Prostate gland (tissue), 2 donors: ENCODE measurements around the gene NFYC. TPM values are rescaled to one million over a fixed set of nuclear protein-coding genes. Genes with fewer than 3 reads are reported as not detected.

Experiments used
- DNase-seq: peaks from one replicate; pipeline ENCODE4 v3.0.0-alpha.2; 2019; ENCODE audit warnings: low spot score
- H3K27ac ChIP-seq, 2 donors: fragments of 200-600 bp; sonication (generic); 2 replicates each; pipeline ENCODE4 v1.5.1; 2017 to 2019
- H3K27me3 ChIP-seq: fragments of 200-600 bp; sonication (generic); replicated peaks from 2 replicates; pipeline ENCODE4 v1.5.1; 2019; ENCODE audit not compliant: insufficient read depth
- H3K36me3 ChIP-seq, 2 donors: fragments of 200-600 bp; sonication (generic); 1 replicate in 1 of 2; 2 replicates in 1 of 2; pipeline versions ENCODE4 v1.5.1 to v1.8.1; 2017 to 2019
- H3K4me1 ChIP-seq: fragments of 200-600 bp; sonication (generic); replicated peaks from 2 replicates; pipeline ENCODE4 v1.5.1; 2019
- H3K4me3 ChIP-seq, 2 donors: fragments of 200-600 bp; sonication (generic); 2 replicates each; pipeline ENCODE4 v1.5.1; 2017 to 2019
- H3K9me3 ChIP-seq: fragments of 200-600 bp; sonication (generic); 2 replicates; pipeline ENCODE4 v1.5.1; 2017
- CTCF ChIP-seq, 4 experiments: fragments of 200-600 bp in 2 of 4; fragments of 450-650 bp in 2 of 4; sonication (generic) in 2 of 4; IDR thresholded peaks; 1 replicate in 3 of 4; 2 replicates in 1 of 4; pipeline ENCODE4 v1.5.1; 2016 to 2019; ENCODE audit warnings: antibody characterized with exemption in 4 of 4, mild to moderate bottlenecking in 2 of 4, moderate library complexity in 2 of 4
- POLR2A ChIP-seq: fragments of 450-650 bp; IDR thresholded peaks from one replicate; pipeline ENCODE4 v1.6.1; 2016; ENCODE audit warnings: antibody characterized with exemption, mild to moderate bottlenecking
- POLR2AphosphoS5 ChIP-seq: sonication (generic); formaldehyde crosslinking; IDR thresholded peaks from one replicate; pipeline ENCODE4 v1.6.1; 2017; ENCODE audit warnings: antibody characterized with exemption
- whole genome bisulfite sequencing: methylation state at CpG from one replicate; pipeline ENCODE4 v1.1.5; 2018; 5-methylcytosine and 5-hydroxymethylcytosine counted together
- intact Hi-C: fragments of 100-400 bp; cut with DNase I; formaldehyde crosslinking; loops from one replicate; pipeline ENCODE4 v1.14.2; 2022
- total RNA-seq, 2 donors: library from RNA; depleted of rRNA; stranded (reverse); fragments of >200 nt; gene quantifications; one replicate each; pipeline ENCODE4 v1.1.0, GENCODE V29; 2016

Gene NFYC
- total RNA-seq, 2 donors from 2014 or later, result 54.9 to 93.8 TPM

DNA sequence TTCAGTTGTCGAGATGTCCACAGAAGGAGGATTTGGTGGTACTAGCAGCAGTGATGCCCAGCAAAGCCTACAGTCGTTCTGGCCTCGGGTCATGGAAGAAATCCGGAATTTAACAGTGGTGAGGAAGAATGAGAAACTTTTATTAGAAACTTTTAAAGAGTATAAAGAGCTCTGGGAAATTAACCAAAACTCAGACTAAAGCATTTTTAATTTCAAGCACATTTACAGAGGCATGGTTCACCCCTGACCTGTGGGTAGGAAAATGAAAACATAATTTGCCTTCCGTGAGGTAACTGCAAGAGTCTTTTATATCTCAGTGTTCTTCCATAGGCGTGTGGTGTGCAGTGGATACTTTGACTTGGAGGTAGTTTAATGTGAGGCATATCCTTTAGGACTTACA, 47.3 kb downstream of the NFYC start:
- Histone ChIP-seq H3K27me3 (no peaks in the 10 kb centered on the region), H3K4me1 (peaks cover 3% of the 10 kb centered on the region), H3K4me3 (no peak overlapping the region), H3K36me3 (no peaks in the 10 kb centered on the region), H3K27ac (no peak overlapping the region), H3K9me3 (no peaks in the 10 kb centered on the region)
- TF ChIP-seq POLR2A (no peak), CTCF (IDR thresholded peaks at IDR 0.05) (no peak), POLR2AphosphoS5 (no peak)
- intact Hi-C loops, result no loop called here
- no peak for DNase-seq
- 44% methylated on average over 6 of the region's 6 CpGs for WGBS

DNA sequence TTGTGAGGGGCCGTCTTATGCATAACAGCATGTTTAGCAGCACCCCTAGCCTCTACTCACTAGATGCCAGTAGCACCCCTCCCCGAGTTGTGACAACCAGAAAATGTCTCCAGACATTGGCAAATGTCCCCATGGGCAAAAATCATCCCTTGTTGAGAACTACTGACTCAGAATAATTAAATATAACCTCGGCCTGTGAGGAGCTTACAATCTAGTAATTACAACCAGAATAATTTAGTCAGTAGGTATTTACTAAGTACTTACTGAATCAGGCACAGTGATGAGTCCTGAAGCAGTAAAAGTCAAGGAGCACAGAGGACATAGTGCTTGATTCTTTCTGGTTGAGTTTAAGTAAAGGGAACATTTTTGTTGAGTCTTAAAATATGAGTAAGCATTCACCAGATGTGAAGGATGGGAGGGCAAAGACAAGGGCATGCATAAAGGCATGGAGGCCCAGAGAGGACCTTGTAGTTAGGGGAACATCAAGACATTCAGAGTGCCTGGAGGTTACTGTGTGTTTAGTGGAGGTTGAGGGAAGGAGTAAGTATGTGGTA, 48.0 kb downstream of the NFYC start:
- Histone ChIP-seq H3K27me3 (no peaks in the 10 kb centered on the region), H3K4me1 (peaks cover 3% of the 10 kb centered on the region), H3K9me3 (no peaks in the 10 kb centered on the region), H3K36me3 (no peaks in the 10 kb centered on the region), H3K4me3 (no peak overlapping the region), H3K27ac (no peak overlapping the region)
- 86% methylated on average over 3 of the region's 3 CpGs for WGBS
- intact Hi-C loops, result no loop called here
- no peak for TF ChIP-seq POLR2A
- no peak for TF ChIP-seq POLR2AphosphoS5
- no peak for TF ChIP-seq CTCF (IDR thresholded peaks at IDR 0.05)
- DNase-seq, result no peak

DNA sequence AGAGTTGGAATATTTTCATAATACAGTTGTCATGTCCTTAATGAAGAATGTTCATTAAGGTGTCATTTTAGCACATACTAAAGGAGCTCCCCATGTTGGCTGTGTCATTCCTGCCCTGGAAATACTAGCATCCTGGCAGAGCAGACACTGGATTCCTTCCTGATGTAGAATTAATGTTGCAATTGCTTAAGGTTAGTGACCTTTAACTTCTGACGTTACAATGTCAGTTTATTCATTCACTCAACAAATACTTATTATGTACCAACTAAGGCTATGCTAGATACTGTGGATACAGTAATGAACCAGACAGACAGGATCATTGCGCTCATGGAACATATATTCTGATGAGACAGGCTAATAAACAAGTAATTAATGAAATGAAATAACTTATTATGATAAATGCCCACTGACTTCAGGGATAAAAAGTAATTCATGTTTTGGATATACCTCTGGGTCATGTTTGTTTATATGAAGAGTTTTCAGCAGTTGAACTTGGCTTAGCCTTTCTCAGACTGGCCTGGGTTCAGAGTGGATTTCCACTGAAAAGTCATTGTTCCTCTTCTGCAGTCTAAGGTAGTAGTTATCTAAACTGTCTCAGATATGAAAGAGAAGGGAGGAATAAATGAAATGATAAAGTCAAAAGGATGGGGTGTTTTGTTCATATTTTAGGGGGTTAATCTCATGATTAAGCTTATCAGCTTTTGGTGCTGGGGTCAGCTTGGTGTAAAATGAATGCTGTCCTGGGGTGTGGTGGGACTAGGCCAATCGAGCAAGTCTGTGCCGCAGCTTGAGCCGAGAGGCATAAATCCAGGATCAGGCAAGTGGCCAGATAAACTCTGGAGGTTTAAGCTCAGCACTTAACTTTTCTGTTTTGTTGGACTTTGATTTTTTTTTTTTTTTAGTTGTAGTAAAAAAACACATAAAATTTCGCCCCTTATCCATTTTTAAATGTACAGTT, 48.8 kb downstream of the NFYC start:
- no peak overlapping the region for H3K27ac ChIP-seq
- TF ChIP-seq POLR2AphosphoS5 (no peak), CTCF (IDR thresholded peaks at IDR 0.05) (no peak), POLR2A (no peak)
- no peaks in the 10 kb centered on the region for H3K9me3 ChIP-seq
- DNase-seq, result no peak
- 36% methylated on average over 6 of the region's 6 CpGs for WGBS
- H3K27me3 ChIP-seq, result no peaks in the 10 kb centered on the region
- intact Hi-C loops, result no loop called here
- H3K4me1 ChIP-seq, result peaks cover 3% of the 10 kb centered on the region
- H3K36me3 ChIP-seq, result no peaks in the 10 kb centered on the region
- no peak overlapping the region for H3K4me3 ChIP-seq

GRCh38 chr1:40740997-40741736, 49.7 kb downstream of the NFYC start:
- H3K4me1 ChIP-seq, result peaks cover under 1% of the 10 kb centered on the region
- no peaks in the 10 kb centered on the region for H3K27me3 ChIP-seq
- no peaks in the 10 kb centered on the region for H3K36me3 ChIP-seq
- H3K9me3 ChIP-seq, result no peaks in the 10 kb centered on the region
- DNase-seq, result no peak
- TF ChIP-seq CTCF (IDR thresholded peaks at IDR 0.05) (no peak), POLR2AphosphoS5 (no peak), POLR2A (no peak)
- H3K4me3 ChIP-seq, result no peak overlapping the region
- intact Hi-C loops, result no loop called here
- 93% methylated on average over 7 of the region's 7 CpGs for WGBS
- no peak overlapping the region for H3K27ac ChIP-seq
